Left lung (tissue), 10 donors: ENCODE results near the gene LMO1. TPM values are rescaled to one million over a fixed set of nuclear protein-coding genes. Genes with fewer than 3 reads are reported as not detected.
A peak's percentile ranks its signal among the peaks of the same experiment; 100 is the strongest.

Source experiments
- ATAC-seq: fragments of 200-7000 bp; cut with Tn5 transposase; one replicate; pipeline ENCODE4 v1.9.1; 2020; ENCODE audit warnings: moderate library complexity
- DNase-seq, 4 donors: peaks; one replicate each; pipeline ENCODE4 v3.0.0-alpha.2; 2013 to 2020
- H3K27ac ChIP-seq, 2 donors: fragments of 200-600 bp; sonication (generic) in 1 of 2; one replicate each; pipeline versions ENCODE4 v1.5.0 to v1.8.0; 2020 to 2021
- H3K27me3 ChIP-seq, 2 donors: fragments of 200-600 bp; sonication (generic) in 1 of 2; one replicate each; pipeline versions ENCODE4 v1.5.0 to v1.8.0; 2020 to 2021
- H3K36me3 ChIP-seq, 2 donors: fragments of 200-600 bp; sonication (generic) in 1 of 2; one replicate each; pipeline versions ENCODE4 v1.5.0 to v1.8.0; 2020 to 2021
- H3K4me1 ChIP-seq, 2 donors: fragments of 200-600 bp; one replicate each; pipeline ENCODE4 v1.8.0; 2021
- H3K4me3 ChIP-seq, 2 donors: fragments of 200-600 bp; sonication (generic) in 1 of 2; one replicate each; pipeline versions ENCODE4 v1.5.0 to v1.8.0; 2020 to 2021; ENCODE audit warnings: mild to moderate bottlenecking in 1 of 2
- H3K9me3 ChIP-seq, 2 donors: fragments of 200-600 bp; sonication (generic) in 1 of 2; one replicate each; pipeline versions ENCODE4 v1.5.0 to v1.8.0; 2020 to 2021
- CTCF ChIP-seq, 2 donors: fragments of 200-600 bp; sonication (generic) in 1 of 2; IDR thresholded peaks; one replicate each; pipeline versions ENCODE4 v1.5.0 to v1.8.0; 2021; ENCODE audit warnings: antibody characterized with exemption in 2 of 2
- intact Hi-C, 2 donors: fragments of 100-400 bp; cut with DNase I; formaldehyde crosslinking; loops; one replicate each; pipeline versions ENCODE4 v1.11.2 to v1.14.2; 2022
- polyA plus RNA-seq, 6 donors: library from polyadenylated mRNA; unstranded; fragments of 120-200 nt; gene quantifications; one replicate each; pipeline ENCODE4 v1.2.1, GENCODE V29; 2013; ENCODE audit not compliant: insufficient read length in 6 of 6
- total RNA-seq, 2 donors: library from RNA; stranded (reverse); fragmentation: NEBNext Ultra II Directional; extraction: Animal tissue kit (Norgen Biotek cat#: 25700); gene quantifications; one replicate each; pipeline ENCODE4 v1.2.1, GENCODE V29; 2021
- donor health status: DM: no; HTN: yes; CAD: no.
- donor health status: DM: no; HTN: no; CAD: no.

LMO1 gene
- total and polyA plus RNA-seq, 8 donors: 0.18 to 0.48 (median 0.23) TPM; not detected in 3

DNA sequence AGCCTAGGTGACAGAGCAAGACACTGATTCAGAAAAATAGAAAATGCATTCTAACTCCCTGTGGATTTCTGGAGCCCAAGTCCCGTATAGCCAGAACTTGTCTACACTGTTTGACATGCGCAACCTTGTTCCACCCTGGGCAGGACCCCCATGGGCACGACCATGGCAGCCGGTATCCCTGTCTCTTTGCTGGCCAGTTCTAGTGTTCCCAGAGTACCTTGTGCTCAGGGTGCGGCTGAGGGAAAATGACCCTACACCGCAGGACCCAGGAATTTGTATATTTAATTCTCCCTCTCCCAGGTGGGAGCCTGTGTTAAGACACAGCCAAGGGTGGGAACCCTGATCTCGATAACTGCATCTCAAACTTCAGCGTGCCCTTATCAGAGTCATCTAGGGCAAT is 58.1 kb downstream of the LMO1 start:
- no peaks in the 10 kb centered on the region for H3K9me3 ChIP-seq
- intact Hi-C loops: no loop called here
- no peak for DNase-seq
- TF ChIP-seq CTCF (IDR thresholded peaks at IDR 0.05): no peak
- no peak overlapping the region for H3K27ac ChIP-seq
- no peak overlapping the region for H3K4me3 ChIP-seq
- H3K27me3 ChIP-seq: peaks cover 0 to 36% of the 10 kb centered on the region in 2 donors
- peaks cover 0 to 26% of the 10 kb centered on the region in 2 donors for H3K4me1 ChIP-seq
- no peak for ATAC-seq
- no peaks in the 10 kb centered on the region for H3K36me3 ChIP-seq

DNA sequence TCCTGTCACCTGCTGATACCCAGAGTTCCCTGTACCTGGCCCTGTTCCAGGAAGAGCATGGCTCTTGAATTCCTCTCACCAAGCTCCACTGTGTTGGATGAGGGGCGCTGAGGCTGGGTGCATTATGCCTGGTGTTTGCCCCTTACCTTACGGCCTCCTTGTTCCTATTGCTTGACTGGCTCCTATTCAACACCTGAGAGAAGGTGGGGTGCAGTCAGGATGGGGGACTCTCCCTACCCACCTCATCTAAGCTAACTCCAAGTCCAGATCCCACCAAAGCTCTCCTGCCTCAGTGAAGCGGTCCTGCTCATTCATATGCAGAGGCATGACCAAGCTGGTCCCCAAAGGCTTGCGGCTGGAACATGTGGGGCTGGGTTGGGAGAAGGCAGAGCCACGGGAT is 59.1 kb downstream of the LMO1 start:
- H3K4me3 ChIP-seq: no peak overlapping the region
- DNase-seq: no peak
- peaks cover 0 to 35% of the 10 kb centered on the region in 2 donors for H3K27me3 ChIP-seq
- no peaks in the 10 kb centered on the region for H3K36me3 ChIP-seq
- TF ChIP-seq CTCF (IDR thresholded peaks at IDR 0.05): no peak
- intact Hi-C loops: no loop called here
- peaks cover 0 to 26% of the 10 kb centered on the region in 2 donors for H3K4me1 ChIP-seq
- no peak for ATAC-seq
- no peak overlapping the region for H3K27ac ChIP-seq
- no peaks in the 10 kb centered on the region for H3K9me3 ChIP-seq

GRCh38 chr11:8204025-8204424 is 59.7 kb downstream of the LMO1 start:
- peaks cover 0 to 26% of the 10 kb centered on the region in 2 donors for H3K4me1 ChIP-seq
- no peak for ATAC-seq
- peaks cover 0 to 33% of the 10 kb centered on the region in 2 donors for H3K27me3 ChIP-seq
- intact Hi-C loops: no loop called here
- no peaks in the 10 kb centered on the region for H3K9me3 ChIP-seq
- TF ChIP-seq CTCF (IDR thresholded peaks at IDR 0.05): no peak
- no peak for DNase-seq
- no peak overlapping the region for H3K4me3 ChIP-seq
- H3K27ac ChIP-seq: no peak overlapping the region
- H3K36me3 ChIP-seq: no peaks in the 10 kb centered on the region

DNA sequence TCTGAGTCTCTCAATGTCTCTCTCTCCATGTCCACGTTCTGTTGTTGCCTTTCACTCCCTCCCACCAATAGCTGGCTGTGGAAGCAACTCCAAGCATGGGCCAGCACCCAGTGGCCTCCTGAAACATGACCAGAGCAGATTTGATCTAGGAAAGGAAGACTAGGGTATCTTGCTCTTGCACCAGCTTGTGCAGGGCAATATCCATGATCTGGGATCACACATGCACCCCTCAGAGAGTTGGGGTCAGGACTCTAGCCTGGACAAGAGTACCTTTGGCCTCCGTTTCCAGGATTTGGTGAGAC is 60.3 kb downstream of the LMO1 start:
- DNase-seq (no peak), ATAC-seq (no peak)
- peaks cover 0 to 26% of the 10 kb centered on the region in 2 donors for H3K4me1 ChIP-seq
- no peaks in the 10 kb centered on the region for H3K36me3 ChIP-seq
- H3K27ac ChIP-seq: no peak overlapping the region
- no peaks in the 10 kb centered on the region for H3K9me3 ChIP-seq
- H3K27me3 ChIP-seq: peaks cover 0 to 34% of the 10 kb centered on the region in 2 donors
- TF ChIP-seq CTCF (IDR thresholded peaks at IDR 0.05): no peak
- intact Hi-C loops: no loop called here
- no peak overlapping the region for H3K4me3 ChIP-seq

- intact Hi-C loops: no loop called here
Observed at GRCh38 chr11:8202516-8203413, 60.9 kb downstream of the LMO1 start.

More at GRCh38 chr11:8202516-8203413, 60.9 kb downstream of the LMO1 start:
- Histone ChIP-seq H3K4me1 (peaks cover 0 to 26% of the 10 kb centered on the region in 2 donors), H3K27ac (no peak overlapping the region), H3K4me3 (no peak overlapping the region), H3K27me3 (peaks cover 0 to 29% of the 10 kb centered on the region in 2 donors), H3K36me3 (no peaks in the 10 kb centered on the region), H3K9me3 (no peaks in the 10 kb centered on the region)
- DNase-seq (peak in 2 of 4 donors; percentile 30 to 54), ATAC-seq (no peak)
- TF ChIP-seq CTCF (IDR thresholded peaks at IDR 0.05): no peak
